HEK293T (cell line): ENCODE measurements around the gene NOL7.

Experiments
- BHLHE40 ChIP-seq: fragments of 450-650 bp; IDR thresholded peaks from 2 replicates; pipeline ENCODE4 v1.6.1; 2016; ENCODE audit warnings: mild to moderate bottlenecking, moderate library complexity, borderline replicate concordance
- ELF4 ChIP-seq: fragments of 450-650 bp; IDR thresholded peaks from 2 replicates; pipeline ENCODE4 v1.6.1; 2017; ENCODE audit warnings: antibody characterized with exemption
- FOXK2 ChIP-seq: fragments of 450-650 bp; IDR thresholded peaks from 2 replicates; pipeline ENCODE4 v1.6.1; 2016; ENCODE audit warnings: mild to moderate bottlenecking
- HDGF ChIP-seq: fragments of 450-650 bp; IDR thresholded peaks from 2 replicates; pipeline ENCODE4 v1.6.1; 2017; ENCODE audit warnings: antibody characterized with exemption, borderline replicate concordance
- L3MBTL2 ChIP-seq: fragments of 450-650 bp; conservative IDR thresholded peaks from 2 replicates; pipeline ENCODE4 v1.6.1; 2016; ENCODE audit warnings: mild to moderate bottlenecking
- LEF1 ChIP-seq: fragments of 450-650 bp; IDR thresholded peaks from 2 replicates; pipeline ENCODE4 v1.6.1; 2017; ENCODE audit warnings: mild to moderate bottlenecking, borderline replicate concordance
- NFRKB ChIP-seq: fragments of 450-650 bp; IDR thresholded peaks from 2 replicates; pipeline ENCODE4 v1.6.1; 2016; ENCODE audit warnings: mild to moderate bottlenecking, moderate library complexity
- SP1 ChIP-seq: fragments of 450-650 bp; IDR thresholded peaks from 2 replicates; pipeline ENCODE4 v1.6.1; 2017
- SUZ12 ChIP-seq: fragments of 450-650 bp; IDR thresholded peaks from 2 replicates; pipeline ENCODE4 v1.6.1; 2016; ENCODE audit warnings: mild to moderate bottlenecking

DNA sequence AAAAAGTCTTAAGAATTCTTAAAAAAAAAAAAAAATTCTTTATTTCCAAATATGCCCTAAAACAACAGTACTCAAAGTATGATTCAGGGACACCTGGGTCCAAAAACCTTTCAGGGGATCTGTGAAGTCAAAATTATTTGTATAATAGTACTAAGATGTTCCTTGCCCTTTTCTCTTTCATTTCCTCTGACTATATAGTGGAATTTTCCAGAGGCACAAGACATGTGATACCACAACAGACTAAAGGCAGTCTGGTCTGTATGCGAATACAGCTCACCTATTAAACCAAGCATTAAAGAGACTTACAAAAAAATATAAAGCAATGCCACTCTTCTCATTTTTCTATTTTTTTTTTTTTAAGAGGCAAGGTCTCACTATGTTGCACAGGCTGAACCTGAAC is 15.4 kb downstream of the NOL7 start:
- TF ChIP-seq SUZ12 = no peak
- no peak for TF ChIP-seq FOXK2
- no peak for TF ChIP-seq BHLHE40
- no peak for TF ChIP-seq ELF4
- TF ChIP-seq SP1 = no peak
- no peak for TF ChIP-seq HDGF
- TF ChIP-seq L3MBTL2 = no peak
- TF ChIP-seq LEF1 = no peak
- no peak for TF ChIP-seq NFRKB
